T-helper 17 cell (primary cell): ENCODE data around the gene IPP. TPM values are rescaled to one million over a fixed set of nuclear protein-coding genes. Genes with fewer than 3 reads are reported as not detected.
A peak's percentile ranks its signal among the peaks of the same experiment; 100 is the strongest.

ENCODE experiments used
- ATAC-seq: fragments of 150-1000 bp; cut with Tn5 transposase; 2 replicates; pipeline ENCODE4 v1.10.0; 2021; ENCODE audit warnings: mild to moderate bottlenecking, moderate library complexity
- DNase-seq, 3 donors: peaks; one replicate each; pipeline versions ENCODE4 v3.0.0 to v3.0.0-alpha.2; 2020 to 2021
- H3K9me3 ChIP-seq: one replicate; pipeline ENCODE4 v1.7.0; 2013; ENCODE audit warnings: low read length, mild to moderate bottlenecking; ENCODE audit not compliant: control insufficient read depth, poor library complexity, severe bottlenecking
- H3K27ac Mint-ChIP-seq: one replicate; pipeline ENCODE4 v1.8.0; 2022; ENCODE audit warnings: mild to moderate bottlenecking, moderate library complexity, mixed read lengths
- H3K27me3 Mint-ChIP-seq: one replicate; pipeline ENCODE4 v1.8.0; 2022; ENCODE audit warnings: mixed read lengths
- H3K36me3 Mint-ChIP-seq: one replicate; pipeline ENCODE4 v1.8.0; 2022; ENCODE audit warnings: low read depth, mixed read lengths
- H3K4me1 Mint-ChIP-seq: one replicate; pipeline ENCODE4 v1.8.0; 2022; ENCODE audit warnings: mild to moderate bottlenecking, mixed read lengths
- H3K4me3 Mint-ChIP-seq: one replicate; pipeline ENCODE4 v1.8.0; 2022; ENCODE audit warnings: mild to moderate bottlenecking, moderate library complexity, mixed read lengths
- total RNA-seq, 4 donors: library from RNA in 2 of 4; stranded (reverse) in 2 of 4; gene quantifications; one replicate each; pipeline ENCODE4 v1.2.3 and lab custom pipeline; 2022 to 2026

The IPP gene
- total RNA-seq, 2 donors from 2014 or later, result 6.7 to 7.6 TPM

GRCh38 chr1:45668526-45668925 lies 81.9 kb downstream of the IPP start:
- no peaks in the 10 kb centered on the region for H3K36me3 Mint-ChIP-seq
- no peak overlapping the region for H3K4me3 Mint-ChIP-seq
- peaks cover 40% of the 10 kb centered on the region for H3K4me1 Mint-ChIP-seq
- H3K27ac Mint-ChIP-seq, result no peak overlapping the region
- ATAC-seq, result no peak
- no peak for DNase-seq
- no peaks in the 10 kb centered on the region for H3K9me3 ChIP-seq
- H3K27me3 Mint-ChIP-seq, result no peaks in the 10 kb centered on the region

- peak overlapping the region; percentile 74 for H3K27ac Mint-ChIP-seq
- H3K27me3 Mint-ChIP-seq, result no peaks in the 10 kb centered on the region
- no peak for DNase-seq
- no peaks in the 10 kb centered on the region for H3K36me3 Mint-ChIP-seq
- no peak for ATAC-seq
- H3K4me1 Mint-ChIP-seq, result peaks cover 37% of the 10 kb centered on the region
- no peaks in the 10 kb centered on the region for H3K9me3 ChIP-seq
- no peak overlapping the region for H3K4me3 Mint-ChIP-seq
Measured at GRCh38 chr1:45667321-45668111, 82.9 kb downstream of the IPP start.

GRCh38 chr1:45666836-45667235 lies 83.6 kb downstream of the IPP start:
- H3K27me3 Mint-ChIP-seq, result no peaks in the 10 kb centered on the region
- no peaks in the 10 kb centered on the region for H3K9me3 ChIP-seq
- H3K27ac Mint-ChIP-seq, result peak overlapping the region; percentile 74
- no peak overlapping the region for H3K4me3 Mint-ChIP-seq
- H3K36me3 Mint-ChIP-seq, result no peaks in the 10 kb centered on the region
- no peak for ATAC-seq
- H3K4me1 Mint-ChIP-seq, result peaks cover 35% of the 10 kb centered on the region
- DNase-seq, result no peak

GRCh38 chr1:45660336-45660735 lies 90.1 kb downstream of the IPP start:
- Mint-ChIP-seq H3K27ac (no peak overlapping the region), H3K27me3 (no peaks in the 10 kb centered on the region)
- no peak for ATAC-seq

GRCh38 chr1:45659222-45659621 lies 91.2 kb downstream of the IPP start:
- DNase-seq, result no peak
- Mint-ChIP-seq H3K27me3 (no peaks in the 10 kb centered on the region), H3K36me3 (peaks cover 2% of the 10 kb centered on the region), H3K4me1 (peaks cover 14% of the 10 kb centered on the region), H3K4me3 (no peak overlapping the region), H3K27ac (peak overlapping the region; percentile 70)
- no peak for ATAC-seq
- no peaks in the 10 kb centered on the region for H3K9me3 ChIP-seq

More at GRCh38 chr1:45660336-45660735, 90.1 kb downstream of the IPP start:
- peaks cover 2% of the 10 kb centered on the region for H3K36me3 Mint-ChIP-seq
- H3K4me3 Mint-ChIP-seq, result no peak overlapping the region
- DNase-seq, result no peak
- H3K4me1 Mint-ChIP-seq, result peaks cover 12% of the 10 kb centered on the region
- no peaks in the 10 kb centered on the region for H3K9me3 ChIP-seq

GRCh38 chr1:45658171-45658570 lies 92.3 kb downstream of the IPP start:
- no peak for ATAC-seq
- H3K9me3 ChIP-seq, result no peaks in the 10 kb centered on the region
- peak overlapping the region; percentile 70 for H3K27ac Mint-ChIP-seq
- no peak overlapping the region for H3K4me3 Mint-ChIP-seq
- no peaks in the 10 kb centered on the region for H3K27me3 Mint-ChIP-seq
- peaks cover 10% of the 10 kb centered on the region for H3K4me1 Mint-ChIP-seq
- DNase-seq, result no peak
- peaks cover 2% of the 10 kb centered on the region for H3K36me3 Mint-ChIP-seq

- H3K4me3 Mint-ChIP-seq, result no peak overlapping the region
- DNase-seq (no peak), ATAC-seq (no peak)
- peaks cover 8% of the 10 kb centered on the region for H3K4me1 Mint-ChIP-seq
- peaks cover 2% of the 10 kb centered on the region for H3K36me3 Mint-ChIP-seq
- peak overlapping the region; percentile 24 for H3K27ac Mint-ChIP-seq
- no peaks in the 10 kb centered on the region for H3K27me3 Mint-ChIP-seq
- H3K9me3 ChIP-seq, result no peaks in the 10 kb centered on the region
Measured at GRCh38 chr1:45656573-45657226, 93.8 kb downstream of the IPP start.

GRCh38 chr1:45654540-45655280 lies 95.7 kb downstream of the IPP start:
- no peak overlapping the region for H3K27ac Mint-ChIP-seq
- H3K27me3 Mint-ChIP-seq, result no peaks in the 10 kb centered on the region
- peaks cover 7% of the 10 kb centered on the region for H3K36me3 Mint-ChIP-seq
- no peak overlapping the region for H3K4me3 Mint-ChIP-seq
- H3K9me3 ChIP-seq, result no peaks in the 10 kb centered on the region
- no peak for DNase-seq
- peaks cover 15% of the 10 kb centered on the region for H3K4me1 Mint-ChIP-seq
- no peak for ATAC-seq

Other genes starting within 250 kb of the IPP start
- 10 to 100 TPM; 55.0 to 69.2 TPM for gene PRDX1, start 228.8 kb downstream of the IPP start, total RNA-seq
- 10 to 100 TPM; 44.0 to 57.0 TPM for gene AKR1A1, start 199.8 kb downstream of the IPP start, total RNA-seq
- 100 to 1,000 TPM; 139 to 148 TPM for gene NASP, start 166.6 kb downstream of the IPP start, total RNA-seq
- 1 to 10 TPM; 5.1 to 5.7 TPM for gene CCDC17, start 126.6 kb downstream of the IPP start, total RNA-seq
- 100 to 1,000 TPM; 124 to 152 TPM for gene GPBP1L1, start 64.1 kb downstream of the IPP start, total RNA-seq
- 10 to 100 TPM; 11.9 to 13.2 TPM for gene TMEM69, start 62.5 kb downstream of the IPP start, total RNA-seq
- gene MAST2, start 53.0 kb upstream of the IPP start, total RNA-seq, result 10 to 100 TPM; 10.0 to 13.7 TPM